ENCODE measurements around the gene GALNT12.

The GALNT12 gene

DNA sequence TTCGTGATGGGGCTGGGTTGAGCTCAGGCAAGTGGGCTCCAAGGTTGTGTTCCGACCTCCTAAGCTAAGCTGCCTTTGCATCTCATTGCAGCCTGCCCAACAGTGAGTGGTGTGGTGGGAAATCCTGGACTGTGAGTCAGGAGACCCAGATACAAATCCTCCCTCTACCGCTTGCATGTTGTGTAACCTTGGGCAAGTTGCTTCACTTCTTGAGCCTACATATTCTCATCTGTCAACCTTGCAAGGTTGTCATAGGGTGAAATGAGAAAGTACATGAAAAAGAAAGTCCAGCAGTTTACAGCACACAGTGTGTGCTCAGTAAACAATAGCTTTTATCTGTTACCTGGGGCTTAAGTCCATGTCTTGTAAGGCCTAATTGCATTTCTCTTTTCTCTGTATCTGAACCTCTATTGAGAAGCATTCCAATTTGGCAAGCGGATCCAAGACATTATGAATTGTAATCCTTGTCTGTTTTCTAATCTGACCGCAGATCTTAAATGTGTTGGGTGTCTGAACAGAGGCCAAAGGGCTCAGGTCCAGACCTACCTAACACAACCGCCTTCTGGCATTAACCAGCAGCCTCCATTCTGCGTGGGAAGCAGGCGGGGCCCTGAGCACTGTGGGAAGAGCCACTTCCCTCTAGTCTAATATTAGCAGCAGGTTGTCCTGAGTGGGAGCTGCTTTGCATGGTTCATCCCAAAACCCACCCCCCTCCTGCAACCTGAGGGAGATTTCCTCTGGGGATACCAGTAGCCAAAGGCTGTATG is 1.8 kb upstream of the GALNT12 start:
- no peak for DNase-seq (ENCODE audit: low read depth)

DNA sequence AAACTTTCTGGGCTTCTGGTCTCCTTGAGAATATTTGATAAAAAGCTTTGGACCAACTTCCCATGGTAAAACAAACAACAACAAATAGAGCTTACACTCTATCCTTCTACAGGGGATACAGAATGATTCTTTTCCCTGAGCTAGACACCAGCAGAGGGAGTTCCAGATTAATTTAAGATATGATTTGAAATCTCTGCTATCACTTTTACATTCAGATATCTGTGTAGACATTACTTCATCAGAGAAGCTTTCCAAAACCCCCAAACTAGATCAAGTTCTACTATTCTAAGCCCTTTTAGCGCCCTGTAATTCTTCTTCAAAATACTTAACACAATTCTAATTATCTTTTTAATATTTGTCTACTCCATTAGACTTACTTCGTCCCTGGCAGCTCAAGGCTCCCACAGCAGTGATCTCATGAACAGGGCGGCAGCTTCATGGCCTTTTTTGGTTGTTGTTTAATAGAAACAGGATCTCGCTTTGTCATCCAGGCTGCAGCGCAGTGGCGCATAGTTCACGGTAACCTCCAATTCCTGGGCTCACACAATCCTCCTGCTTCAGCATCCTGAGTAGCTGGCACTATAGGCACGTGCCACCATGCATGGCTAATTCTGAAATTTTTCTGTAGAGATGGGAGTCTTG is 955 bp upstream of the GALNT12 start:
- DNase-seq (ENCODE audit: low read depth) = no peak

DNA sequence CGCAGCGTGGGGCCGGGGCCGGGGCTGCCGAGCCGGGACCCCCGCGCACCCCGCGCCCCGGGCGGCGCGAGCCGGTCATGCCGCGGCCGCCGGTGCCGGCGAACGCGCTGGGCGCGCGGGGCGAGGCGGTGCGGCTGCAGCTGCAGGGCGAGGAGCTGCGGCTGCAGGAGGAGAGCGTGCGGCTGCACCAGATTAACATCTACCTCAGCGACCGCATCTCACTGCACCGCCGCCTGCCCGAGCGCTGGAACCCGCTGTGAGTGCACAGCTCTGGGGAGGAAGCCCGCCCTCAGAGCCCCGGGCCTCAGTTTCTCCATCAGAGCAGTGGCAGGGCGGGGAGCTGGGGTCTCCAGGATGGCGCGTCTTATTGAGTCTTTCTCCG is 335 bp downstream of the GALNT12 start:
- no peak for DNase-seq (ENCODE audit: low read depth)

DNA sequence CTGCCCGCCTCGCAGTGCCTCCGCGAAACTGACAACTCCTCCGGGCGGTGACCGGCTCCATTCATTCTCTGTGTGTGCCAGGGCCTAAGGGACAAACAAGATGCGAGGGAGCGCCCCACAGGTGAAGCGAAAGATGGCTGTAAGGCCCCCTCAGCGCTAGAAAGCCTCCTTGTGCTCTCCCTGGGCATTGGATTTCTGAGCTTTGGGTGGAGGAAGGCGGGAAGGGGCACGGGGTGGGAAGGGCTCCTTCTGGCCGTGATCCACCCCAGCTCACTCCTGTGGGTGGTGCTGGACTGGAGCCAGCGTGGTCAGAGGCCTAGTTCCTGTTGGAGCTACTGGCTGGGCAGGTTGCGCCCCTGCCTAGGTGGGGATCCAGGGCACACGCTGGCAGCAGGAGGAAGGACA is 943 bp downstream of the GALNT12 start:
- DNase-seq (ENCODE audit: low read depth) = no peak

GRCh38 chr9:98808875-98809274 is 1.4 kb downstream of the GALNT12 start:
- DNase-seq (ENCODE audit: low read depth) = no peak

DNA sequence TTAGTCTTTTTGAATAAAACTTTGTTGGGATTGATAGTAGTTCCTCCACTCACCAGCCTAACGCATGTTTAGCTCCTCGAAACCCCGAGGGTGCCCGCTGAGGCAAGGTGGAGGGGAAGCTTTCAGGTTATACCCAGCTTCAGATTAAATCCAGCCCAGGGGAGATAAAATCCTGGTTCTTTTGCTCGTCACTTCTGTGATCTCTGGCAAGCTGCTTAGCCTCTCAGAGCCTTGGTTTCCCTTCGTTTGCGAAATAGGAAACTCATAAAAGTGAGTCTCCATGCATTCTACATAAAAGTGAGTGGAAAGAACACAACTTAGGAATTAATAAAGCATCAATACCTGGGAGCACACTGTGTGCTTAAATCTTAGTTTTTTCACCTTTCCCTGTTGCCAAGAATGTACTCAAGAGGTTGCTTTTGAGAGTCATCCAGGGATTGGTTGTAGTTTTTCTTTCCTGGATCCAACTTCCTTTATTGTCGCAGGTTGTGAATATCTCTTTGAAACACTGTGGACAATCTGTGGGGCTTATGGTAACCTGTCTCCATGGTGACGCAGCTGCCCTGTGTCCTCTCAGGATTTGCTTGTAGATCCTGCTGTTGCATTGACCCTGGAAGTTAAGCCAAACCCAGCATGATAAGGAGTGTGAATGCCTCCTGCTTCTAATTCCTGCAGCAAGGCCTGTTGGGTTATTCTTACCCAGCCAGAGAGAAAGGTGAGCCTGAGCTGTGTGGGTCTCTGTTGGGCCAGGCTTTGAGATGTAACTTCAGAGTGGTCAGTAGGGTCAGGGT is 2.0 kb downstream of the GALNT12 start:
- no peak for DNase-seq (ENCODE audit: low read depth)

- no peak for DNase-seq (ENCODE audit: low read depth)
Observed at GRCh38 chr9:98810102-98810842, 2.8 kb downstream of the GALNT12 start.

DNA sequence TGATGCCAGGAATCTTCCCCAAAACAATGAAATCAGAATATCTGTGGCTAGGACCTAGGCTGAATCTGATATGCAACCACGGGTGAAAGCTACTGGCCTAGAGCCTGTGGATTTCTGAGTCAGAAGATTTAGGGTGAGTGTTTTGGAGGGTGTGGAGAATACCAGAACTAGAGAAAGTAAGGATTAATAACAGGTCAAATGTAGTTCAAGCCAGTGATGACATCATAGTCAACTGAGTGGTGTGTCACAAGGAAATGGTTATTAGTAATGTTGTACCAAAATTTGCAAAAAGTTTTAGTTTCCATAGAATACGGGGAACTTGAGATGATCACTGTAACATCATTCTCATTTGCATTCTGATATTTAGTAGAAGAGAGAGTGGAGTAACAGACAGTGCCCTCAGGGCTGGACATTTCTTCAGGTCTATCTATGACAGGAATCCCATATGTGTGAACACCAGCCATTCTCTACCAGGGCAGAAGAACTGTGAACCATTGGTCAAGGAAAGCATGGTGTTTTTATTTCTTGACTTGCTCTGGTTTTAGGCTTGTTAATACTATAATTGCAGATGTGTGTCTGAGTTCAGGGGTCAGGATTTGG is 3.7 kb downstream of the GALNT12 start:
- DNase-seq (ENCODE audit: low read depth) = no peak

DNA sequence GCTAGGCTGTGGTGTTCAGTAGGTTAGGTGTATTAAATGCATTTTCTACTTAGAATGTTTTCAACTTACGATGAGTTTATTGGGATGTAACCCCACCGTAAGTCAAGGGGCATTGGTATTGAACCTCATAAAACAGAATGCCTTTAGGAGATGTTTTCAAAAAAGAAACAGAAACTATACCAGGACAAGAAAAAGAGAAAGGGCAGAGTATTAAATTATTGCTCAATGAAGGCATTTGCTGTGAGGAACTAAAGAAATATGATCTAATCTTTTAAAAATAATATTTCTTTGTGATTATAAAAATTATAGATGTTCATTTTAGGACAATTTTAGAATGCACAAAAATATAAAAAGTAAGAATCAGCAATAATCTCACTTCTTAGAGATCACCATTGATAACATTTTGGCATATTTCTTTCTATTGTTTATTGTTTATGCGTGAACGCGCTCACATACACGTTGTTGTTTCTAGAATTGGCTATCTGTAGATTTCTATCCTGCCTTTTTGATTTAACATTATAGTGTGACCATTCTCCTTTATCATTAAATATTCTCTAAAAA is 8.0 kb downstream of the GALNT12 start:
- DNase-seq (ENCODE audit: low read depth) = no peak

- DNase-seq (ENCODE audit: low read depth) = no peak
Observed at GRCh38 chr9:98818764-98819163, 11.3 kb downstream of the GALNT12 start.

DNA sequence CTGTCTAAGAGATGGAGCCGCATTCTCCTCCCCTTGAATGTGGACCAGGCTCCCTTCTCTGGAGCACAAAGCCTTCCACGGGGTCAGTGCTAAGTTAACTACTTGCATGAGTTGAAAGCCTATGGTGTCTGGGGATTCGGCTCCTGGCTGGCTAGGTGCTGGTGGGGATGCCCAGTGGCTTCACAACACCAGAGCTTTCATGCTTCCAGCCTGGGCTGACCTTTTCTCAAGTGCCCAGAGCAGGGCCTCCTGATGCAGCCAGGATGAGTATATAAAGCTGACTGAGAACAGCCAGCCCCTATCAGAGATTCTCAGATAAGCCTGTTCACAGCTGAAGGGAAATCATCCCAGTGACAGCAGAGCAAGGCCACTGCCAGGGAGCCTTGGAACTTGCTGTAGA is 11.8 kb downstream of the GALNT12 start:
- no peak for DNase-seq (ENCODE audit: low read depth)

- DNase-seq (ENCODE audit: low read depth) = no peak
Observed at GRCh38 chr9:98821831-98822230, 14.4 kb downstream of the GALNT12 start.

GRCh38 chr9:98822661-98823060 is 15.2 kb downstream of the GALNT12 start:
- DNase-seq (ENCODE audit: low read depth) = no peak

- no peak for DNase-seq (ENCODE audit: low read depth)
Observed at GRCh38 chr9:98823666-98824334, 16.3 kb downstream of the GALNT12 start.

DNA sequence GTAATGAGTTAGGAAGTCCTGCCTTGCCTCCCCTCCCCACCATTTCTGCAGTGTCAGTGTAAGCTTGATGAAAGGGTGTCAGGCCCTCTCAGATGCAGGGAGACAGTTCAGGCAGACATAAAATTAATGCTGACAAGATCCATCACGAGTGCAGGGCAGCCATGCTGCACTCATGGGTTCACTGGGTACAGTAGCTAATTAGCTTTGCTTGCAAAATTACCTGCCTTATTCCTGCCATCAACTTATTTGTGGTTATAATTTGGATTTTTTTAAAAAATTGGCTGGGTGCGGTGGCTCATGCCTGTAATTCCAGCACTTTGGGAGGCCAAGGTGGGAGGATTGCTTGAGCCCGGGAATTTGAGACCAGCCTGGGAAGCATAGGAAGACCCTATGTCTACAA is 17.9 kb downstream of the GALNT12 start:
- DNase-seq (ENCODE audit: low read depth) = no peak

DNA sequence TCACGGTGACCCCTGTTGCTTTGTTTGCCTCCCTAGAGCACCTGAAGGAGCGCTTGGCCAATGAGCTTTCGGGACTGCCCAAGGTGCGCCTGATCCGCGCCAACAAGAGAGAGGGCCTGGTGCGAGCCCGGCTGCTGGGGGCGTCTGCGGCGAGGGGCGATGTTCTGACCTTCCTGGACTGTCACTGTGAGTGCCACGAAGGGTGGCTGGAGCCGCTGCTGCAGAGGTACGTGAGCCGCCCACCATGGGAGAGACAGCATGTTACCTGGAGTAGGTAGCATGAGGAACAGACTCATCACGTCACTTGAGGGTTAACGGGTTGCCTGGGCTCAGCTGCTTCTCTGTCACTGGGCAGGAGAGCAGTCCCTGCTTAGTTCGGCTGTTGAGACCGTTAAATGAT is 19.2 kb downstream of the GALNT12 start:
- DNase-seq (ENCODE audit: low read depth) = no peak

- DNase-seq (ENCODE audit: low read depth) = no peak
Observed at GRCh38 chr9:98829766-98830165, 22.3 kb downstream of the GALNT12 start.

DNA sequence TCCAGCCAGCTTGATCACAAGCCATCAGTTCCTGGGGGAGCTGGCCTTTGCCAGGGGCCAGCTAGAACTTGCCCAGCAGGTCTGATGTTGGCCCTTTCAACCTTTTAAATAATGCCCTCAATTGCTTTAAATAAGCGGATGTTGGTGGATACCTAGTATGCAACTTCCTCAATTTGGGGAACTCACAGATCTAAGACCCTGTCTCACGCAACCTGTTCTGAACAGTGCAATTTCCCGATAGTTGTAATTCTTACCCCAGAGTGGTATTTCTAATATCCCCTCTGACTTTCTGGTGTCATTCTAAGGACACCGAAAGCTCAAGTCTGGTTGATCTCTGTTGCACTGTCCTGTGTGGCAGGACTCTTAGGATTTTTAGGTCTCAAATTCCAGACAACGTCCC is 23.1 kb downstream of the GALNT12 start:
- no peak for DNase-seq (ENCODE audit: low read depth)

DNA sequence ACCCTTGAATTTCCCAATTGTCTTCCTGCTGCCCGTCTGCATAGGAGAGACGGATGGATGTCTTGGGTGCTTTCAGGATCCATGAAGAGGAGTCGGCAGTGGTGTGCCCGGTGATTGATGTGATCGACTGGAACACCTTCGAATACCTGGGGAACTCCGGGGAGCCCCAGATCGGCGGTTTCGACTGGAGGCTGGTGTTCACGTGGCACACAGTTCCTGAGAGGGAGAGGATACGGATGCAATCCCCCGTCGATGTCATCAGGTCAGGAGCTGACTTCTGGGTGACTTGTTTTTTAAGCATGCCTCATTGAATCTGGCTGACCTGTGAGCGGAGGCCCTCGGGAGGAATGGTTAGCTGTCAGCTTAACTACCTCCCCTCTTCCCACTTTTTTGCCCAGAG is 24.2 kb downstream of the GALNT12 start:
- no peak for DNase-seq (ENCODE audit: low read depth)

DNA sequence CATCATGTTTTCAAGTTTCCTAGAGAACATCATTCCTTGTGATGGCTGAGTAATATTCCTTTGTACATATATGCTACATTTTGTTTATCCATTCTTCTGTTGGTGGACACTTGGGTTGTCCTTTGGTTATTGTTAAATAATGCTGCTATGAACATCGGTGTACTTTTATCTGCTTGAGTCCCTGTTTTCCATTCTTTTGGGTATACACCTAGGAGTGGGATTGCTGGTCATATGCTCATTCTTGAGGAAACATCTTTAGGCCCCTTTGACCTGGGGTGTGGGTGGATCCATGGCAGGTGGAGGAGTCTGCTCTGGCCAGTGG is 25.3 kb downstream of the GALNT12 start:
- DNase-seq (ENCODE audit: low read depth) = no peak
